M059J (cell line): ENCODE results near the gene HM13. TPM values are rescaled to one million over a fixed set of nuclear protein-coding genes. Genes with fewer than 3 reads are reported as not detected.
"Not testable (repeated sequence)": the region's sequence is repeated elsewhere in the genome, so short reads cannot be mapped to it uniquely, and the experiment has no call there.

Source experiments
- DNase-seq: peaks from one replicate; pipeline ENCODE4 v3.0.0-alpha.2; 2012; ENCODE audit warnings: low read depth
- total RNA-seq: library from RNA; depleted of rRNA; stranded (reverse); fragments of >200 nt; shearing (Covaris generic); gene quantifications from 2 replicates; pipeline ENCODE4 v1.2.3, GENCODE V29; 2014

HM13 gene
- total RNA-seq, 1 experiment from 2014 or later: 248 TPM

GRCh38 chr20:31500527-31500926, 13.7 kb upstream of the HM13 start:
- no peak for DNase-seq

GRCh38 chr20:31502884-31503673, 11.2 kb upstream of the HM13 start:
- peak; percentile 85 for DNase-seq

- DNase-seq: peak; percentile 72
Observed at GRCh38 chr20:31505903-31506302, 8.3 kb upstream of the HM13 start.

- no peak for DNase-seq
Observed at GRCh38 chr20:31508517-31509244, 5.6 kb upstream of the HM13 start.

- DNase-seq: no peak
Observed at GRCh38 chr20:31515072-31515774, 981 bp downstream of the HM13 start.

- peak; percentile 24 for DNase-seq
Observed at GRCh38 chr20:31515775-31516107, 1.5 kb downstream of the HM13 start.

- DNase-seq: no peak
Observed at GRCh38 chr20:31516166-31516565, 1.9 kb downstream of the HM13 start.

- no peak for DNase-seq
Observed at GRCh38 chr20:31516651-31517050, 2.4 kb downstream of the HM13 start.

GRCh38 chr20:31517373-31517772, 3.1 kb downstream of the HM13 start:
- DNase-seq: peak; percentile 79

GRCh38 chr20:31521267-31521666, 7.0 kb downstream of the HM13 start:
- not testable (repeated sequence) for DNase-seq

- no peak for DNase-seq
Observed at GRCh38 chr20:31522731-31523130, 8.5 kb downstream of the HM13 start.

GRCh38 chr20:31523361-31524283, 9.4 kb downstream of the HM13 start:
- no peak for DNase-seq

- DNase-seq: no peak
Observed at GRCh38 chr20:31527266-31527665, 13.0 kb downstream of the HM13 start.

GRCh38 chr20:31535298-31535697, 21.1 kb downstream of the HM13 start:
- DNase-seq: no peak

GRCh38 chr20:31536575-31536974, 22.3 kb downstream of the HM13 start:
- no peak for DNase-seq

- DNase-seq: no peak
Observed at GRCh38 chr20:31537116-31537871, 23.1 kb downstream of the HM13 start.

- no peak for DNase-seq
Observed at GRCh38 chr20:31537890-31538289, 23.6 kb downstream of the HM13 start.

- no peak for DNase-seq
Observed at GRCh38 chr20:31538326-31538725, 24.1 kb downstream of the HM13 start.

GRCh38 chr20:31539636-31540035, 25.4 kb downstream of the HM13 start:
- peak; percentile 45 for DNase-seq

GRCh38 chr20:31540406-31540805, 26.2 kb downstream of the HM13 start:
- DNase-seq: peak; percentile 62
